ENCODE data around the gene USP3. TPM values are rescaled to one million over a fixed set of nuclear protein-coding genes. Genes with fewer than 3 reads are reported as not detected.
A peak's percentile ranks its signal among the peaks of the same experiment; 100 is the strongest.

USP3 gene
- total and polyA plus RNA-seq, 2 donors (not counting 3 experiments of a cell fraction or from before 2014, with no cell fraction given), result 18.8 to 52.4 TPM

- DNase-seq (ENCODE audit: low read depth, low spot score), result no peak
- Histone ChIP-seq H3K79me2 (ENCODE audit: control insufficient read depth, insufficient read depth, low read length) (no peaks in the 10 kb centered on the region), H2AFZ (ENCODE audit: low read depth, low read length) (no peak overlapping the region), H3K9ac (replicated peaks; ENCODE audit: extremely low read depth, insufficient read depth, low read length) (no peak overlapping the region), H4K20me1 (replicated peaks; ENCODE audit: control insufficient read depth, extremely low read depth, insufficient read depth, low read length) (no peaks in the 10 kb centered on the region), H3K9me1 (replicated peaks; ENCODE audit: control insufficient read depth, extremely low read depth, insufficient read depth, low read length) (no peaks in the 10 kb centered on the region), H3K36me3 (ENCODE audit: control insufficient read depth in 2 of 2, extremely low read depth in 1 of 2, insufficient read depth in 2 of 2, low read length in 2 of 2) (no peaks in the 10 kb centered on the region), H3K4me3 (replicated peaks in 1 of 3; ENCODE audit: insufficient read depth in 1 of 3, low read depth in 1 of 3, low read length in 3 of 3) (no peak overlapping the region), H3K4me1 (ENCODE audit: control insufficient read depth, extremely low read depth, insufficient read depth, low read length) (peaks cover 10% of the 10 kb centered on the region), H3K9me3 (replicated peaks; ENCODE audit: control insufficient read depth, insufficient read depth, low read length) (no peaks in the 10 kb centered on the region), H3K27me3 (ENCODE audit: control insufficient read depth in 2 of 2, insufficient read depth in 2 of 2, low read length in 2 of 2) (peaks cover 0 to 2% of the 10 kb centered on the region in 2 experiments), H3K27ac (ENCODE audit: insufficient read depth, low read depth, low read length) (no peak overlapping the region), H3K4me2 (ENCODE audit: insufficient read depth, low read length) (no peak overlapping the region)
- dilution Hi-C loops (cut with MboI; ENCODE audit: extremely low pct_ligation_motif_present, low sequenced_read_pairs), result no loop called here
- ChIA-PET POLR2A (no interaction called here), CTCF (interaction anchor here (0.6 kb wide), 1 partner anchor 95 kb away, joined by 3 read pairs; no protein-coding TSS in a partner anchor)
- no peak for FAIRE-seq
- intact Hi-C loops (cut with micrococcal nuclease), result loop anchor here (5.0 kb wide), 1 partner anchor 58 kb away; no protein-coding TSS in a partner anchor
- no TSS peak for BruUV-seq (replicated peaks)
- no peak for TF ChIP-seq EZH2 (IDR thresholded peaks at IDR 0.05; ENCODE audit: borderline replicate concordance, low read depth, low read length, severe bottlenecking)
Measured at GRCh38 chr15:63460210-63461155, 43.9 kb upstream of the USP3 start.

- dilution Hi-C loops (cut with MboI; ENCODE audit: extremely low pct_ligation_motif_present, low sequenced_read_pairs), result no loop called here
- H3K27ac ChIP-seq (ENCODE audit: insufficient read depth, low read depth, low read length), result no peak overlapping the region
- DNase-seq (ENCODE audit: low read depth, low spot score), result no peak
Measured at GRCh38 chr15:63461230-63461985, 43.0 kb upstream of the USP3 start.

More at GRCh38 chr15:63461230-63461985, 43.0 kb upstream of the USP3 start:
- no peaks in the 10 kb centered on the region for H3K79me2 ChIP-seq (ENCODE audit: control insufficient read depth, insufficient read depth, low read length)
- no peaks in the 10 kb centered on the region for H4K20me1 ChIP-seq (replicated peaks; ENCODE audit: control insufficient read depth, extremely low read depth, insufficient read depth, low read length)
- no peak overlapping the region for H3K4me3 ChIP-seq (replicated peaks in 1 of 3; ENCODE audit: insufficient read depth in 1 of 3, low read depth in 1 of 3, low read length in 3 of 3)
- FAIRE-seq, result no peak
- H3K27me3 ChIP-seq (ENCODE audit: control insufficient read depth in 2 of 2, insufficient read depth in 2 of 2, low read length in 2 of 2), result no peaks in the 10 kb centered on the region
- peaks cover 10% of the 10 kb centered on the region for H3K4me1 ChIP-seq (ENCODE audit: control insufficient read depth, extremely low read depth, insufficient read depth, low read length)
- intact Hi-C loops (cut with micrococcal nuclease), result loop anchor here (5.0 kb wide), 1 partner anchor 59 kb away; no protein-coding TSS in a partner anchor
- H3K36me3 ChIP-seq (ENCODE audit: control insufficient read depth in 2 of 2, extremely low read depth in 1 of 2, insufficient read depth in 2 of 2, low read length in 2 of 2), result no peaks in the 10 kb centered on the region
- H3K9me3 ChIP-seq (replicated peaks; ENCODE audit: control insufficient read depth, insufficient read depth, low read length), result no peaks in the 10 kb centered on the region
- H3K4me2 ChIP-seq (ENCODE audit: insufficient read depth, low read length), result peak overlapping the region; percentile 48
- no peak overlapping the region for H2AFZ ChIP-seq (ENCODE audit: low read depth, low read length)
- TF ChIP-seq CTCF (IDR thresholded peaks at IDR 0.05; ENCODE audit: extremely low read depth in 1 of 2, insufficient read depth in 1 of 2, low read depth in 1 of 2, low read length in 2 of 2), result no peak
- no peak for TF ChIP-seq EZH2 (IDR thresholded peaks at IDR 0.05; ENCODE audit: borderline replicate concordance, low read depth, low read length, severe bottlenecking)
- TF ChIP-seq POLR2A (IDR thresholded peaks at IDR 0.05; ENCODE audit: low read depth, low read length), result no peak
- no peak for TF ChIP-seq MAX (IDR thresholded peaks at IDR 0.05; ENCODE audit: insufficient read depth, insufficient read length)
- no peak for TF ChIP-seq POLR2AphosphoS5 (IDR thresholded peaks at IDR 0.05; ENCODE audit: insufficient read depth, low read depth, low read length)
- TF ChIP-seq FOS (IDR thresholded peaks at IDR 0.05; ENCODE audit: borderline replicate concordance, insufficient read depth, low read length), result no peak
- TF ChIP-seq JUN (IDR thresholded peaks at IDR 0.05; ENCODE audit: borderline replicate concordance, insufficient read depth, insufficient read length, low read depth), result no peak
- no peak for TF ChIP-seq GATA2 (IDR thresholded peaks at IDR 0.05; ENCODE audit: insufficient read depth, insufficient read length, low read depth, low read length)
- no peak overlapping the region for H3K9ac ChIP-seq (replicated peaks; ENCODE audit: extremely low read depth, insufficient read depth, low read length)
- ChIA-PET POLR2A (interaction anchor here (1.3 kb wide), 1 partner anchor 48 kb away, joined by 11 read pairs; no protein-coding TSS in a partner anchor), CTCF (interaction anchor here (0.6 to 1.6 kb wide), 3 partner anchors 8 to 96 kb away, joined by 3 to 7 read pairs (median 3); no protein-coding TSS in a partner anchor)
- BruUV-seq (replicated peaks), result no TSS peak
- no peaks in the 10 kb centered on the region for H3K9me1 ChIP-seq (replicated peaks; ENCODE audit: control insufficient read depth, extremely low read depth, insufficient read depth, low read length)

Measured in endothelial cell of umbilical vein (primary cell).